Adrenal gland (tissue), 5 donors: ENCODE results near the gene SLC17A3.

Source experiments
- CTCF ChIP-seq, 6 experiments: fragments of 450-650 bp in 4 of 6; fragments of 200-600 bp in 2 of 6; sonication (generic) in 1 of 6; IDR thresholded peaks; 1 replicate in 5 of 6; 2 replicates in 1 of 6; pipeline versions ENCODE4 v1.5.1 to v1.8.0; 2016 to 2021; ENCODE audit warnings: antibody characterized with exemption in 6 of 6, mild to moderate bottlenecking in 2 of 6, moderate library complexity in 1 of 6
- POLR2A ChIP-seq, 2 donors: fragments of 450-650 bp; IDR thresholded peaks; one replicate each; pipeline ENCODE4 v1.6.1; 2017; ENCODE audit warnings: antibody characterized with exemption in 2 of 2, mild to moderate bottlenecking in 2 of 2, moderate library complexity in 1 of 2
- donor health status: DM: no; HTN: no; CAD: no.

- no peak for TF ChIP-seq CTCF (IDR thresholded peaks at IDR 0.05)
- TF ChIP-seq POLR2A (IDR thresholded peaks at IDR 0.05) = no peak
Measured at GRCh38 chr6:25862199-25862598, 11.8 kb downstream of the SLC17A3 start.
